ENCODE results near the gene GYG2. TPM values are rescaled to one million over a fixed set of nuclear protein-coding genes. Genes with fewer than 3 reads are reported as not detected.
"Not testable (repeated sequence)": the region's sequence is repeated elsewhere in the genome, so short reads cannot be mapped to it uniquely, and the experiment has no call there.

GYG2 gene
- total RNA-seq, 1 donor from 2014 or later: 4.5 TPM

- not testable (repeated sequence) for H3K4me3 Mint-ChIP-seq (ENCODE audit: unreplicated experiment); H3K4me1 Mint-ChIP-seq (ENCODE audit: unreplicated experiment); DNase-seq (ENCODE audit: low spot score); H3K27me3 Mint-ChIP-seq (ENCODE audit: unreplicated experiment); H3K36me3 Mint-ChIP-seq (ENCODE audit: low read depth, unreplicated experiment); H3K27ac Mint-ChIP-seq (ENCODE audit: unreplicated experiment); H3K9me3 Mint-ChIP-seq (ENCODE audit: unreplicated experiment)
Measured at GRCh38 chrX:2804106-2804843, 24.5 kb upstream of the GYG2 start.

GRCh38 chrX:2804858-2805257 is 23.9 kb upstream of the GYG2 start:
- H3K36me3 Mint-ChIP-seq (ENCODE audit: low read depth, unreplicated experiment); H3K27me3 Mint-ChIP-seq (ENCODE audit: unreplicated experiment); H3K4me1 Mint-ChIP-seq (ENCODE audit: unreplicated experiment); H3K27ac Mint-ChIP-seq (ENCODE audit: unreplicated experiment); H3K4me3 Mint-ChIP-seq (ENCODE audit: unreplicated experiment); DNase-seq (ENCODE audit: low spot score); H3K9me3 Mint-ChIP-seq (ENCODE audit: unreplicated experiment): not testable (repeated sequence)

- H3K36me3 Mint-ChIP-seq (ENCODE audit: low read depth, unreplicated experiment): no peaks in the 10 kb centered on the region
- no peaks in the 10 kb centered on the region for H3K9me3 Mint-ChIP-seq (ENCODE audit: unreplicated experiment)
- TF ChIP-seq, protein P1, sequence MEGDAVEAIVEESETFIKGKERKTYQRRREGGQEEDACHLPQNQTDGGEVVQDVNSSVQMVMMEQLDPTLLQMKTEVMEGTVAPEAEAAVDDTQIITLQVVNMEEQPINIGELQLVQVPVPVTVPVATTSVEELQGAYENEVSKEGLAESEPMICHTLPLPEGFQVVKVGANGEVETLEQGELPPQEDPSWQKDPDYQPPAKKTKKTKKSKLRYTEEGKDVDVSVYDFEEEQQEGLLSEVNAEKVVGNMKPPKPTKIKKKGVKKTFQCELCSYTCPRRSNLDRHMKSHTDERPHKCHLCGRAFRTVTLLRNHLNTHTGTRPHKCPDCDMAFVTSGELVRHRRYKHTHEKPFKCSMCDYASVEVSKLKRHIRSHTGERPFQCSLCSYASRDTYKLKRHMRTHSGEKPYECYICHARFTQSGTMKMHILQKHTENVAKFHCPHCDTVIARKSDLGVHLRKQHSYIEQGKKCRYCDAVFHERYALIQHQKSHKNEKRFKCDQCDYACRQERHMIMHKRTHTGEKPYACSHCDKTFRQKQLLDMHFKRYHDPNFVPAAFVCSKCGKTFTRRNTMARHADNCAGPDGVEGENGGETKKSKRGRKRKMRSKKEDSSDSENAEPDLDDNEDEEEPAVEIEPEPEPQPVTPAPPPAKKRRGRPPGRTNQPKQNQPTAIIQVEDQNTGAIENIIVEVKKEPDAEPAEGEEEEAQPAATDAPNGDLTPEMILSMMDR (IDR thresholded peaks at IDR 0.05; ENCODE audit: unreplicated experiment): no peak
- peaks cover 3% of the 10 kb centered on the region for H3K27me3 Mint-ChIP-seq (ENCODE audit: unreplicated experiment)
- H3K27ac Mint-ChIP-seq (ENCODE audit: unreplicated experiment): no peak overlapping the region
- no peak for DNase-seq (ENCODE audit: low spot score)
- H3K4me3 Mint-ChIP-seq (ENCODE audit: unreplicated experiment): no peak overlapping the region
- H3K4me1 Mint-ChIP-seq (ENCODE audit: unreplicated experiment): no peaks in the 10 kb centered on the region
Measured at GRCh38 chrX:2811271-2811670, 17.5 kb upstream of the GYG2 start.

DNA sequence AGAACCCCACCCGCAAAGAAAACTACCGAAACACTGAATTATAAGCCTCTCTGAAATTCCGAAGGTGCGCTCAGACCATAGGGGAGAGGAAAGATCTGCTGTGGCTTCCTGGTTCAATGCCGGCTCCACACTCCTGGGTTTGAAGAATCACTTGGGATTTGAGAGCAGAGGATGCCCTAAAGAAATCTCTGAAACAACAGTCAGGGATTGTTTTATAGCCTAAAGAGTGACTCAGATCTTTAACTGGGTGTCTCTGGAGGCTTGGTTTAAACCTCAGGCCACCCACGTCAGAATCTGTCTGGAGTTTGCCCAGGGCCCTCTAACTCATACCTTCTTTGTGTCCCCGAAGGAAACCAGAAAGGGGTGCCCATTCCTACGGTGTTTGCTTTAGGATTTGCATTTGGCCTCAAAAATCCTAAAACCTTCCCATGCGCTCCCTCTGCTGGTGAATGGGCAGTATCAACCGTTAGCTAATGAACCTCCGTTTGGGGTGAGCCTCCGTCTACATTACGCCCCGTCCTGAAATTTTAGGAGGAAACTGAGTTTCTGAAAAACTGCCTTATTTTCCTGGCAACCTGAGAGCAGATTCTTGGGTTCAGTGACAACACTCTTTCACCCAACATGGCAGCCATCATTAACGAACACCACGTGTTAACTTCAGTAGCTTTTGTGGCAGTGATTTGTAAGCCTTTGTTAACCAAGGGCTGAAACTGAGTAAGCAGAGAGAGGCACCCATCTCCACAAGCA is 16.4 kb upstream of the GYG2 start:
- H3K4me1 Mint-ChIP-seq (ENCODE audit: unreplicated experiment); H3K36me3 Mint-ChIP-seq (ENCODE audit: low read depth, unreplicated experiment); H3K4me3 Mint-ChIP-seq (ENCODE audit: unreplicated experiment); H3K27me3 Mint-ChIP-seq (ENCODE audit: unreplicated experiment); H3K9me3 Mint-ChIP-seq (ENCODE audit: unreplicated experiment); H3K27ac Mint-ChIP-seq (ENCODE audit: unreplicated experiment): not testable (repeated sequence)
- TF ChIP-seq, protein P1 (IDR thresholded peaks at IDR 0.05; ENCODE audit: unreplicated experiment): peak; percentile 46
- peak; percentile 29 for DNase-seq (ENCODE audit: low spot score)

GRCh38 chrX:2817036-2817435 is 11.7 kb upstream of the GYG2 start:
- Mint-ChIP-seq H3K36me3 (ENCODE audit: low read depth, unreplicated experiment) (no peaks in the 10 kb centered on the region), H3K27ac (ENCODE audit: unreplicated experiment) (no peak overlapping the region)

More at GRCh38 chrX:2817036-2817435, 11.7 kb upstream of the GYG2 start:
- peaks cover 3% of the 10 kb centered on the region for H3K27me3 Mint-ChIP-seq (ENCODE audit: unreplicated experiment)
- no peaks in the 10 kb centered on the region for H3K9me3 Mint-ChIP-seq (ENCODE audit: unreplicated experiment)
- no peak for DNase-seq (ENCODE audit: low spot score)
- TF ChIP-seq, protein P1 (IDR thresholded peaks at IDR 0.05; ENCODE audit: unreplicated experiment): no peak
- no peaks in the 10 kb centered on the region for H3K4me1 Mint-ChIP-seq (ENCODE audit: unreplicated experiment)
- H3K4me3 Mint-ChIP-seq (ENCODE audit: unreplicated experiment): no peak overlapping the region
